Epithelial cell of esophagus (primary cell): ENCODE results near the gene JDP2.

Source experiments
- DNase-seq: peaks from one replicate; pipeline ENCODE4 v3.0.0; 2010; ENCODE audit warnings: low read depth
- H3K4me3 ChIP-seq: 2 replicates; pipeline ENCODE4 v1.5.1; 2011; ENCODE audit warnings: mild to moderate bottlenecking, low read length, control low read depth
- CTCF ChIP-seq: IDR thresholded peaks from 2 replicates; pipeline ENCODE4 v1.5.1; 2011; ENCODE audit warnings: low read depth, mild to moderate bottlenecking, low read length, control low read depth, inconsistent platforms; ENCODE audit not compliant: insufficient read depth; ENCODE audit errors: missing control alignments

The JDP2 gene

GRCh38 chr14:75434890-75435248 is 7.0 kb downstream of the JDP2 start:
- H3K4me3 ChIP-seq = no peak overlapping the region
- TF ChIP-seq CTCF = no peak
- DNase-seq = no peak

GRCh38 chr14:75435473-75435872 is 7.7 kb downstream of the JDP2 start:
- TF ChIP-seq CTCF = no peak
- H3K4me3 ChIP-seq = no peak overlapping the region
- no peak for DNase-seq

- no peak for DNase-seq
These were observed 9.7 kb downstream of the JDP2 start for GRCh38 chr14:75437201-75438143.

GRCh38 chr14:75438486-75439080 is 10.8 kb downstream of the JDP2 start:
- no peak overlapping the region for H3K4me3 ChIP-seq
- no peak for TF ChIP-seq CTCF
- no peak for DNase-seq

More at GRCh38 chr14:75437201-75438143, 9.7 kb downstream of the JDP2 start:
- H3K4me3 ChIP-seq = no peak overlapping the region
- TF ChIP-seq CTCF = no peak

GRCh38 chr14:75439989-75440388 is 12.2 kb downstream of the JDP2 start:
- no peak for DNase-seq
- TF ChIP-seq CTCF = no peak
- no peak overlapping the region for H3K4me3 ChIP-seq

- TF ChIP-seq CTCF = no peak
- DNase-seq = no peak
- H3K4me3 ChIP-seq = no peak overlapping the region
These were observed 13.1 kb downstream of the JDP2 start for GRCh38 chr14:75440733-75441477.
